Loucy (cell line): Measurements from ENCODE around the gene CACNA1D.
"Not testable (repeated sequence)": the region's sequence is repeated elsewhere in the genome, so short reads cannot be mapped to it uniquely, and the experiment has no call there.

Experiments used
- H2AFZ ChIP-seq: fragments of 200-600 bp; sonication (generic); 2 replicates; pipeline ENCODE4 v1.6.0; 2016; ENCODE audit warnings: antibody characterized with exemption, mild to moderate bottlenecking, low read length, moderate library complexity
- H3F3A ChIP-seq: fragments of 200-600 bp; 2 replicates; pipeline ENCODE4 v1.6.0; 2016; ENCODE audit warnings: antibody characterized with exemption, low read depth, mild to moderate bottlenecking
- H3K27me3 ChIP-seq: fragments of 200-600 bp; sonication (generic); 2 replicates; pipeline ENCODE4 v1.6.1; 2014; ENCODE audit warnings: low read length, mild to moderate bottlenecking; ENCODE audit not compliant: insufficient read depth, poor library complexity, severe bottlenecking
- H3K36me3 ChIP-seq: fragments of 200-600 bp; sonication (generic); 2 replicates; pipeline ENCODE4 v1.6.1; 2016; ENCODE audit warnings: low read length; ENCODE audit not compliant: insufficient read depth
- H3K4me1 ChIP-seq: fragments of 200-600 bp; sonication (generic); 2 replicates; pipeline ENCODE4 v1.5.1; 2014; ENCODE audit warnings: low read length, mild to moderate bottlenecking; ENCODE audit not compliant: insufficient read depth, poor library complexity, severe bottlenecking
- H3K4me2 ChIP-seq: fragments of 200-600 bp; sonication (generic); 2 replicates; pipeline ENCODE4 v1.6.0; 2014; ENCODE audit warnings: antibody characterized with exemption, low read length, low read depth, mild to moderate bottlenecking; ENCODE audit not compliant: poor library complexity, severe bottlenecking
- H3K4me3 ChIP-seq: fragments of 200-600 bp; sonication (generic); 2 replicates; pipeline ENCODE4 v1.5.1; 2014; ENCODE audit warnings: low read length, mild to moderate bottlenecking, mixed read lengths; ENCODE audit not compliant: poor library complexity, severe bottlenecking
- H3K79me2 ChIP-seq: fragments of 200-600 bp; sonication (generic); 2 replicates; pipeline ENCODE4 v1.6.1; 2014; ENCODE audit warnings: low read length; ENCODE audit not compliant: insufficient read depth
- H3K9ac ChIP-seq: fragments of 200-600 bp; sonication (generic); 2 replicates; pipeline ENCODE4 v1.6.0; 2014; ENCODE audit warnings: mild to moderate bottlenecking, low read depth, low read length, moderate library complexity; ENCODE audit not compliant: poor library complexity, severe bottlenecking
- H3K9me2 ChIP-seq: fragments of 200-600 bp; sonication (generic); replicated peaks from 2 replicates; pipeline ENCODE4 v1.6.1; 2016; ENCODE audit warnings: low read depth, low read length, mixed read lengths
- H3K9me3 ChIP-seq: fragments of 200-600 bp; sonication (generic); 2 replicates; pipeline ENCODE4 v1.6.1; 2014; ENCODE audit warnings: mild to moderate bottlenecking, antibody characterized with exemption, low read length, low read depth; ENCODE audit not compliant: insufficient read depth
- H4K20me1 ChIP-seq: fragments of 200-600 bp; sonication (generic); 2 replicates; pipeline ENCODE4 v1.6.0; 2014; ENCODE audit warnings: antibody characterized with exemption, low read length, mild to moderate bottlenecking; ENCODE audit not compliant: insufficient read depth, poor library complexity, severe bottlenecking
- CTCF ChIP-seq: fragments of 200-600 bp; sonication (generic); conservative IDR thresholded peaks from 2 replicates; pipeline ENCODE4 v1.5.1; 2014; ENCODE audit warnings: mild to moderate bottlenecking, antibody characterized with exemption, low read length
- EZH2phosphoT487 ChIP-seq: fragments of 200-600 bp; IDR thresholded peaks from 2 replicates; pipeline ENCODE4 v1.6.1; 2018; ENCODE audit warnings: antibody characterized with exemption, mild to moderate bottlenecking, moderate library complexity, borderline replicate concordance

Gene CACNA1D

GRCh38 chr3:53635041-53635440 is 140.6 kb downstream of the CACNA1D start:
- H2AFZ ChIP-seq, result no peak overlapping the region
- H3K4me2 ChIP-seq, result no peak overlapping the region
- H3K79me2 ChIP-seq, result no peaks in the 10 kb centered on the region
- H4K20me1 ChIP-seq, result no peaks in the 10 kb centered on the region
- H3K4me3 ChIP-seq, result no peak overlapping the region
- no peaks in the 10 kb centered on the region for H3K36me3 ChIP-seq
- TF ChIP-seq EZH2phosphoT487, result no peak
- no peaks in the 10 kb centered on the region for H3K27me3 ChIP-seq
- no peaks in the 10 kb centered on the region for H3K9me2 ChIP-seq
- no peaks in the 10 kb centered on the region for H3K9me3 ChIP-seq
- H3K4me1 ChIP-seq, result no peaks in the 10 kb centered on the region
- no peak overlapping the region for H3K9ac ChIP-seq
- H3F3A ChIP-seq, result no peaks in the 10 kb centered on the region

- not testable (repeated sequence) for H3K79me2 ChIP-seq, H2AFZ ChIP-seq, H3K4me3 ChIP-seq, H3K4me1 ChIP-seq, H3K27me3 ChIP-seq, H3K36me3 ChIP-seq, H3K9me3 ChIP-seq, H3F3A ChIP-seq, H3K9me2 ChIP-seq, H4K20me1 ChIP-seq, H3K9ac ChIP-seq, H3K4me2 ChIP-seq
These were observed 144.4 kb downstream of the CACNA1D start for GRCh38 chr3:53638806-53639205.

GRCh38 chr3:53641397-53641796 is 147.0 kb downstream of the CACNA1D start:
- Histone ChIP-seq H3K79me2 (no peaks in the 10 kb centered on the region), H3K4me2 (no peak overlapping the region), H3K36me3 (no peaks in the 10 kb centered on the region), H3K27me3 (no peaks in the 10 kb centered on the region), H3F3A (no peaks in the 10 kb centered on the region), H3K9me2 (no peaks in the 10 kb centered on the region), H4K20me1 (no peaks in the 10 kb centered on the region), H3K9ac (no peak overlapping the region), H2AFZ (no peak overlapping the region), H3K4me3 (no peak overlapping the region), H3K4me1 (no peaks in the 10 kb centered on the region), H3K9me3 (no peaks in the 10 kb centered on the region)
- TF ChIP-seq CTCF (no peak), EZH2phosphoT487 (no peak)

GRCh38 chr3:53642211-53642610 is 147.8 kb downstream of the CACNA1D start:
- TF ChIP-seq EZH2phosphoT487 (no peak), CTCF (no peak)
- no peak overlapping the region for H3K9ac ChIP-seq
- no peaks in the 10 kb centered on the region for H3K4me1 ChIP-seq
- no peaks in the 10 kb centered on the region for H3K9me3 ChIP-seq
- H3K27me3 ChIP-seq, result no peaks in the 10 kb centered on the region
- no peaks in the 10 kb centered on the region for H3F3A ChIP-seq
- H3K36me3 ChIP-seq, result no peaks in the 10 kb centered on the region
- no peak overlapping the region for H2AFZ ChIP-seq
- no peaks in the 10 kb centered on the region for H4K20me1 ChIP-seq
- no peaks in the 10 kb centered on the region for H3K9me2 ChIP-seq
- H3K79me2 ChIP-seq, result no peaks in the 10 kb centered on the region
- H3K4me3 ChIP-seq, result no peak overlapping the region
- no peak overlapping the region for H3K4me2 ChIP-seq
